Measurements from ENCODE around the gene FJX1.

GRCh38 chr11:35590412-35590811 lies 27.8 kb upstream of the FJX1 start:
- TF ChIP-seq CTCF (IDR thresholded peaks at IDR 0.05) (no peak), POLR2A (IDR thresholded peaks at IDR 0.05) (no peak), POLR2AphosphoS5 (IDR thresholded peaks at IDR 0.05; ENCODE audit: insufficient read depth in 1 of 2, low read depth in 1 of 2) (no peak)

Measured in vagina (tissue), 2 donors.